ENCODE measurements around the gene BCAP31. TPM values are rescaled to one million over a fixed set of nuclear protein-coding genes. Genes with fewer than 3 reads are reported as not detected.

Gene BCAP31
- total RNA-seq, 2 experiments from 2014 or later = 97.6 to 102 TPM

DNA sequence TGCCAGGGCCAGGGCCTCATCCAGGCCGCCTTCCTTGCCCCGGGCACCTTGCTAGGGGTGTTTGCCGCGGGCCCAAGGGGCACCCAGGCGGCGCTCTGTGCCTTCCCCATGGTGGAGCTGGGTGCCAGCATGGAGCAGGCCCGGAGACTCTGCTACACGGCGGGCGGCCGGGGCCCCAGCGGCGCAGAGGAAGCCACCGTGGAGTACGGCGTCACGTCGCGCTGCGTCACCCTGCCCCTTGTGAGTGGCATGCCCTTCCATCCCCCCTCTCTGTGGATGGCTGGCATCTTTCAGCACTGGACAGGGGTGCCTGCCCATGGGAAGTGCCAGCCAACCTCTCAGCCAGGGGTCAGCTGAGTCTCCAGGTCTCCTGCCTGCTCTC, 43.5 kb upstream of the BCAP31 start:
- POLR2A ChIA-PET = interaction anchor here (1.3 to 1.6 kb wide), 2 partner anchors 10 to 24 kb away, joined by 4 to 6 read pairs; no protein-coding TSS in a partner anchor
- no peaks in the 10 kb centered on the region for H3K27me3 Mint-ChIP-seq
- no peak for TF ChIP-seq CTCF (IDR thresholded peaks at IDR 0.05)
- intact Hi-C loops (cut with micrococcal nuclease) = loop anchor here (10.0 kb wide), 1 partner anchor 157 kb away; the partner anchor contains the start of gene ARHGAP4
- peaks cover 16% of the 10 kb centered on the region for H3K4me1 Mint-ChIP-seq (ENCODE audit: low read depth)
- no peak overlapping the region for H3K4me3 Mint-ChIP-seq
- no peaks in the 10 kb centered on the region for H3K36me3 Mint-ChIP-seq (ENCODE audit: low read depth)
- H3K27ac Mint-ChIP-seq = no peak overlapping the region
- CTCF ChIA-PET = interaction anchor here (0.6 to 1.8 kb wide), 2 partner anchors 182 to 826 kb away, joined by 3 to 4 read pairs; no protein-coding TSS in a partner anchor
- DNase-seq = no peak
- no peaks in the 10 kb centered on the region for H3K9me3 Mint-ChIP-seq
- no peak for ATAC-seq

DNA sequence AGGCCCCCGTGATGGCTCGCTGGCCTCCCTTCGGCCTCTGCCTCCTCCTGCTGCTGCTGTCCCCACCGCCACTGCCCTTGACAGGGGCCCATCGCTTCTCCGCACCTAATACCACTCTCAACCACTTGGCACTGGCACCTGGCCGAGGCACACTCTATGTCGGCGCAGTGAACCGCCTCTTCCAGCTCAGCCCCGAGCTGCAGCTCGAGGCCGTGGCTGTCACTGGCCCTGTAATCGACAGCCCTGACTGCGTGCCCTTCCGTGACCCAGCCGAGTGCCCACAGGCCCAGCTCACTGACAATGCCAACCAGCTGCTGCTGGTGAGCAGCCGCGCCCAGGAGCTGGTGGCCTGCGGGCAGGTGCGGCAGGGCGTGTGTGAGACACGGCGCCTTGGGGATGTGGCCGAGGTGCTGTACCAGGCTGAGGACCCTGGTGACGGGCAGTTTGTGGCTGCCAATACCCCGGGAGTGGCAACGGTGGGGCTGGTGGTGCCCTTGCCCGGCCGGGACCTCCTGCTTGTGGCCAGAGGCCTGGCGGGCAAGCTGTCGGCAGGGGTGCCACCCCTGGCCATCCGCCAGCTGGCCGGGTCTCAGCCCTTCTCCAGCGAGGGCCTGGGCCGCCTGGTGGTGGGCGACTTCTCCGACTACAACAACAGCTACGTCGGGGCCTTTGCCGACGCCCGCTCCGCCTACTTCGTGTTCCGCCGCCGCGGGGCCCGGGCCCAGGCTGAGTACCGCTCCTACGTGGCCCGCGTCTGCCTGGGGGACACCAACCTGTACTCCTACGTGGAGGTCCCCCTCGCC, 42.9 kb upstream of the BCAP31 start:
- ATAC-seq = no peak
- CTCF ChIA-PET = interaction anchor here (0.8 to 1.8 kb wide), 3 partner anchors 155 to 183 kb away, joined by 3 to 4 read pairs (median 4); no protein-coding TSS in a partner anchor
- intact Hi-C loops (cut with micrococcal nuclease) = loop anchor here (10.0 kb wide), 1 partner anchor 158 kb away; the partner anchor contains the start of gene ARHGAP4
- H3K4me1 Mint-ChIP-seq (ENCODE audit: low read depth) = peaks cover 16% of the 10 kb centered on the region
- no peaks in the 10 kb centered on the region for H3K9me3 Mint-ChIP-seq
- POLR2A ChIA-PET = no interaction called here
- no peak overlapping the region for H3K4me3 Mint-ChIP-seq
- no peak for DNase-seq
- H3K27me3 Mint-ChIP-seq = no peaks in the 10 kb centered on the region
- peak overlapping the region; percentile 88 for H3K27ac Mint-ChIP-seq
- H3K36me3 Mint-ChIP-seq (ENCODE audit: low read depth) = no peaks in the 10 kb centered on the region
- no peak for TF ChIP-seq CTCF (IDR thresholded peaks at IDR 0.05)

DNA sequence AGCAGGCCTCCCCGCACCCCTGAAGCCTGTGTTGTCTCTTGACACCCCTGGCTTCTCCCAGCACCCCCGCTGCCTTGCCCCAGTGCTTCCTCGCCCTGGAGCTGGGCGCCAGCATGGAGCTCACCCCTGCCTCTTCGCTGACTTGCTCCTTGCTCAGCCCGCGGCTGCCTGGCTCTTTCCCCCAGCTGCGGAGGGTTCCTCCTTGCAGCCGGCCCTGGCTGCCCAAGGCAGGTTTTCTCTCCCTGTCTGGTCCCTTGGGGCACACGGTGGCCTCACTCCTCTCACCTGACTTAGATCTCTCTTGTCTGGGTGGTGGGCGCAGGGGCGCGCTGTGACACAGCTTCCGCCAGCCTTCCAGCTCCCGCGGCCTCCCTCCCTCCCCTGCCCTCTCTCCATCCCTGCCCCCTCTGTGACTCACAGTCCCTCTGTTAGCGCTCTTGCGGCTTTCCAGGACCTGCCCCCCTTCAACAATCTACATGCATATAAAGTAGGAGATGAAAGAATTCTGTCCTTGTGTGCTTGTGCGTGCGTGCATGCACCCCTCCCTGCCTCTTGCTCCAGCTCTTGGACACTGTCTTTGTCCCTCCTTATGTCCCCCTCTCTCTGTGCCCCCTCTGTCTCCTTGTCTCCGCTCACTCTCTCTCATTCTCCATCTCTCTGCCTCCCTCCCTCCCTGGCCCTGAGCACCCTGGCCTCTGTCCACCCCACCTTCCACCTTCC, 42.1 kb upstream of the BCAP31 start:
- no peaks in the 10 kb centered on the region for H3K9me3 Mint-ChIP-seq
- H3K36me3 Mint-ChIP-seq (ENCODE audit: low read depth) = no peaks in the 10 kb centered on the region
- ATAC-seq = peak; percentile 85
- ChIA-PET POLR2A (no interaction called here), CTCF (interaction anchor here (0.8 to 1.8 kb wide), 3 partner anchors 156 to 184 kb away, joined by 3 to 4 read pairs (median 4); no protein-coding TSS in a partner anchor)
- peak overlapping the region; percentile 88 for H3K27ac Mint-ChIP-seq
- DNase-seq = peak; percentile 79
- TF ChIP-seq CTCF (IDR thresholded peaks at IDR 0.05) = no peak
- peak overlapping the region; percentile 67 for H3K4me3 Mint-ChIP-seq
- peaks cover 16% of the 10 kb centered on the region for H3K4me1 Mint-ChIP-seq (ENCODE audit: low read depth)
- intact Hi-C loops (cut with micrococcal nuclease) = loop anchor here (10.0 kb wide), 1 partner anchor 159 kb away; the partner anchor contains the start of gene ARHGAP4
- no peaks in the 10 kb centered on the region for H3K27me3 Mint-ChIP-seq

GRCh38 chrX:153765138-153766079, 41.2 kb upstream of the BCAP31 start:
- intact Hi-C loops (cut with micrococcal nuclease) = loop anchor here (10.0 kb wide), 1 partner anchor 159 kb away; the partner anchor contains the start of gene ARHGAP4
- no peak for DNase-seq
- Mint-ChIP-seq H3K36me3 (ENCODE audit: low read depth) (no peaks in the 10 kb centered on the region), H3K27ac (no peak overlapping the region), H3K9me3 (no peaks in the 10 kb centered on the region), H3K4me3 (peak overlapping the region; percentile 67), H3K4me1 (ENCODE audit: low read depth) (peaks cover 16% of the 10 kb centered on the region), H3K27me3 (no peaks in the 10 kb centered on the region)
- no peak for TF ChIP-seq CTCF (IDR thresholded peaks at IDR 0.05)
- ATAC-seq = no peak
- ChIA-PET CTCF (interaction anchor here (1.0 to 1.8 kb wide), 4 partner anchors 26 to 185 kb away, joined by 4 read pairs; no protein-coding TSS in a partner anchor), POLR2A (no interaction called here)
